ENCODE data around the gene USH2A. TPM values are rescaled to one million over a fixed set of nuclear protein-coding genes. Genes with fewer than 3 reads are reported as not detected.
A peak's percentile ranks its signal among the peaks of the same experiment; 100 is the strongest.
"Not testable (repeated sequence)": the region's sequence is repeated elsewhere in the genome, so short reads cannot be mapped to it uniquely, and the experiment has no call there.

USH2A gene
- total RNA-seq, 3 donors from 2014 or later: not detected

- Histone ChIP-seq H3K4me1 (no peaks in the 10 kb centered on the region), H3K27ac (no peak overlapping the region), H3K9me3 (no peaks in the 10 kb centered on the region), H3K4me3 (no peak overlapping the region), H3K36me3 (no peaks in the 10 kb centered on the region), H3K27me3 (no peaks in the 10 kb centered on the region)
- TF ChIP-seq POLR2A (IDR thresholded peaks at IDR 0.05): no peak
- no peak for TF ChIP-seq CTCF (IDR thresholded peaks at IDR 0.05)
- TF ChIP-seq POLR2AphosphoS5 (IDR thresholded peaks at IDR 0.05): no peak
- intact Hi-C loops (cut with DNase I; ENCODE audit: low total_unique reads): no loop called here
- no peak for DNase-seq (ENCODE audit: low spot score in 2 of 2)
Observed at GRCh38 chr1:216020743-216021345, 402.4 kb downstream of the USH2A start.

GRCh38 chr1:216015116-216015515 is 408.1 kb downstream of the USH2A start:
- TF ChIP-seq POLR2A (IDR thresholded peaks at IDR 0.05) (no peak), CTCF (IDR thresholded peaks at IDR 0.05) (no peak), POLR2AphosphoS5 (IDR thresholded peaks at IDR 0.05) (no peak)
- no peak overlapping the region for H3K27ac ChIP-seq
- no peak overlapping the region for H3K4me3 ChIP-seq
- no peaks in the 10 kb centered on the region for H3K27me3 ChIP-seq
- H3K9me3 ChIP-seq: no peaks in the 10 kb centered on the region
- intact Hi-C loops (cut with DNase I; ENCODE audit: low total_unique reads): no loop called here
- no peaks in the 10 kb centered on the region for H3K36me3 ChIP-seq
- no peak for DNase-seq (ENCODE audit: low spot score in 2 of 2)
- no peaks in the 10 kb centered on the region for H3K4me1 ChIP-seq

- intact Hi-C loops (cut with DNase I; ENCODE audit: low total_unique reads): no loop called here
- no peak for TF ChIP-seq POLR2AphosphoS5 (IDR thresholded peaks at IDR 0.05)
- TF ChIP-seq POLR2A (IDR thresholded peaks at IDR 0.05): no peak
- TF ChIP-seq CTCF (IDR thresholded peaks at IDR 0.05): no peak
Observed at GRCh38 chr1:216014086-216014485, 409.2 kb downstream of the USH2A start.

GRCh38 chr1:216009456-216009855 is 413.8 kb downstream of the USH2A start:
- H3K4me1 ChIP-seq; H3K36me3 ChIP-seq; H3K27ac ChIP-seq; H3K9me3 ChIP-seq; DNase-seq (ENCODE audit: low spot score in 2 of 2); H3K4me3 ChIP-seq; H3K27me3 ChIP-seq; intact Hi-C loops (cut with DNase I; ENCODE audit: low total_unique reads): not testable (repeated sequence)

More at GRCh38 chr1:216014086-216014485, 409.2 kb downstream of the USH2A start:
- H3K27me3 ChIP-seq: no peaks in the 10 kb centered on the region
- H3K4me3 ChIP-seq: no peak overlapping the region
- no peaks in the 10 kb centered on the region for H3K36me3 ChIP-seq
- no peaks in the 10 kb centered on the region for H3K4me1 ChIP-seq
- no peaks in the 10 kb centered on the region for H3K9me3 ChIP-seq
- no peak for DNase-seq (ENCODE audit: low spot score in 2 of 2)
- H3K27ac ChIP-seq: no peak overlapping the region

GRCh38 chr1:216005916-216006315 is 417.3 kb downstream of the USH2A start:
- no peaks in the 10 kb centered on the region for H3K4me1 ChIP-seq
- H3K27me3 ChIP-seq: no peaks in the 10 kb centered on the region
- H3K4me3 ChIP-seq: no peak overlapping the region
- intact Hi-C loops (cut with DNase I; ENCODE audit: low total_unique reads): no loop called here
- DNase-seq (ENCODE audit: low spot score in 2 of 2): no peak
- H3K9me3 ChIP-seq: no peaks in the 10 kb centered on the region
- TF ChIP-seq CTCF (IDR thresholded peaks at IDR 0.05): no peak
- no peak for TF ChIP-seq POLR2A (IDR thresholded peaks at IDR 0.05)
- TF ChIP-seq POLR2AphosphoS5 (IDR thresholded peaks at IDR 0.05): no peak
- H3K36me3 ChIP-seq: no peaks in the 10 kb centered on the region
- H3K27ac ChIP-seq: no peak overlapping the region

- intact Hi-C loops (cut with DNase I; ENCODE audit: low total_unique reads): no loop called here
- no peak for DNase-seq (ENCODE audit: low spot score in 2 of 2)
- H3K9me3 ChIP-seq: no peaks in the 10 kb centered on the region
- no peaks in the 10 kb centered on the region for H3K27me3 ChIP-seq
- no peaks in the 10 kb centered on the region for H3K4me1 ChIP-seq
- TF ChIP-seq POLR2AphosphoS5 (IDR thresholded peaks at IDR 0.05): no peak
- peak in 1 of 3 donors; percentile 16 for TF ChIP-seq CTCF (IDR thresholded peaks at IDR 0.05)
- no peak for TF ChIP-seq POLR2A (IDR thresholded peaks at IDR 0.05)
- no peak overlapping the region for H3K4me3 ChIP-seq
- no peak overlapping the region for H3K27ac ChIP-seq
- H3K36me3 ChIP-seq: no peaks in the 10 kb centered on the region
Observed at GRCh38 chr1:215992620-215993019, 430.6 kb downstream of the USH2A start.

Data from breast epithelium (tissue), 4 donors.